ENCODE results near the gene CACNA2D2.

DNA sequence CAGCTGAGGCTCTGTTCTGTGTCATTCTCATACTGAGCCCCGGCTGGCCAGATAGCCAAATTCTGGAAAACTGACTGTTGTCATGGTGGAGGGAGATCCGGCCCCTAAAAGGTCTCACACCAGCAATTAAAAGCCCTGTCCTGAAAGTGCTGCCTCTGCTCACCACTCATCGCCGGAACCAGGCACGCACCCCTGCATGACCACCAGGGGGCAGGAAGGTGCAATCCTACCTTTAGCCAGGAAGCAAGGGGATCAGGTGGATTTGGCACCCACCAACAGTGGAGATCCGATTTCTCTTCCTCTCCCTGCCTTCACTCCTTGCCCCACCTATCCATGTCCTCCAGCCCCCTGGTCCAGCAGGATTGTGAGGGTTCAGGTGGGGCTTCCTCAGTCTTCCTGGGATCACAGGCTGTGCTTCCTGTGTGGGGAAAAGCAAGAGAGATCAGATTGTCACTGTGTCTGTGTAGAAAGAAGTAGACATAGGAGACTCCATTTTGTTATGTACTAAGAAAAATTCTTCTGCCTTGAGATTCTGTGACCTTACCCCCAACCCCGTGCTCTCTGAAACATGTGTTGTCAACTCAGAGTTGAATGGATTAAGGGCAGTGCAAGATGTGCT is 16.1 kb upstream of the CACNA2D2 start:
- TF ChIP-seq, protein P1, sequence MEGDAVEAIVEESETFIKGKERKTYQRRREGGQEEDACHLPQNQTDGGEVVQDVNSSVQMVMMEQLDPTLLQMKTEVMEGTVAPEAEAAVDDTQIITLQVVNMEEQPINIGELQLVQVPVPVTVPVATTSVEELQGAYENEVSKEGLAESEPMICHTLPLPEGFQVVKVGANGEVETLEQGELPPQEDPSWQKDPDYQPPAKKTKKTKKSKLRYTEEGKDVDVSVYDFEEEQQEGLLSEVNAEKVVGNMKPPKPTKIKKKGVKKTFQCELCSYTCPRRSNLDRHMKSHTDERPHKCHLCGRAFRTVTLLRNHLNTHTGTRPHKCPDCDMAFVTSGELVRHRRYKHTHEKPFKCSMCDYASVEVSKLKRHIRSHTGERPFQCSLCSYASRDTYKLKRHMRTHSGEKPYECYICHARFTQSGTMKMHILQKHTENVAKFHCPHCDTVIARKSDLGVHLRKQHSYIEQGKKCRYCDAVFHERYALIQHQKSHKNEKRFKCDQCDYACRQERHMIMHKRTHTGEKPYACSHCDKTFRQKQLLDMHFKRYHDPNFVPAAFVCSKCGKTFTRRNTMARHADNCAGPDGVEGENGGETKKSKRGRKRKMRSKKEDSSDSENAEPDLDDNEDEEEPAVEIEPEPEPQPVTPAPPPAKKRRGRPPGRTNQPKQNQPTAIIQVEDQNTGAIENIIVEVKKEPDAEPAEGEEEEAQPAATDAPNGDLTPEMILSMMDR (IDR thresholded peaks at IDR 0.05), result peak; percentile 69 to 74 (median 70)
- TF ChIP-seq POLR2A (IDR thresholded peaks at IDR 0.05), result no peak
